Naive thymus-derived CD4-positive, alpha-beta T cell (primary cell): ENCODE measurements around the gene OMD. TPM values are rescaled to one million over a fixed set of nuclear protein-coding genes. Genes with fewer than 3 reads are reported as not detected.
A peak's percentile ranks its signal among the peaks of the same experiment; 100 is the strongest.

Experiments used
- ATAC-seq: fragments of 150-1000 bp; cut with Tn5 transposase; 2 replicates; pipeline ENCODE4 v1.10.0; 2021; ENCODE audit warnings: mild to moderate bottlenecking, moderate library complexity
- CTCF ChIA-PET: fragments of 350-600 bp; sonication (Branson Sonifier 250); formaldehyde crosslinking; loops from one replicate; lab custom pipeline; 2021; ENCODE audit warnings: antibody characterized with exemption; lab: Charles Lee
- POLR2A ChIA-PET: fragments of 350-600 bp; sonication (Branson Sonifier 250); formaldehyde crosslinking; loops from one replicate; lab custom pipeline; 2021; ENCODE audit warnings: antibody characterized with exemption, inconsistent platforms; lab: Charles Lee
- DNase-seq, 9 donors: peaks; one replicate each; pipeline versions ENCODE4 v3.0.0 to v3.0.0-alpha.2; 2020 to 2022; ENCODE audit warnings: mixed read lengths in 1 of 9
- H3K27ac ChIP-seq: one replicate; pipeline ENCODE4 v1.7.0; 2013; ENCODE audit warnings: mild to moderate bottlenecking, low read depth, low read length, moderate library complexity
- H3K27me3 ChIP-seq, 2 donors: one replicate each; pipeline ENCODE4 v1.7.0; 2013; ENCODE audit warnings: low read length in 2 of 2, mild to moderate bottlenecking in 2 of 2, moderate library complexity in 2 of 2; ENCODE audit not compliant: control insufficient read depth in 2 of 2, insufficient read depth in 2 of 2
- H3K36me3 ChIP-seq, 3 experiments: 1 replicate in 2 of 3; 2 replicates in 1 of 3; pipeline ENCODE4 v1.7.0; 2013; ENCODE audit warnings: low read length in 3 of 3, mild to moderate bottlenecking in 3 of 3, moderate library complexity in 1 of 3; ENCODE audit not compliant: insufficient read depth in 3 of 3, control insufficient read depth in 2 of 3
- H3K4me1 ChIP-seq, 2 donors: one replicate each; pipeline ENCODE4 v1.7.0; 2013; ENCODE audit warnings: low read length in 2 of 2, mild to moderate bottlenecking in 2 of 2, moderate library complexity in 1 of 2; ENCODE audit not compliant: control insufficient read depth in 2 of 2, insufficient read depth in 2 of 2
- H3K4me3 ChIP-seq: 2 replicates; pipeline ENCODE4 v1.7.0; 2013; ENCODE audit warnings: mild to moderate bottlenecking, low read length
- H3K9me3 ChIP-seq, 3 experiments: 1 replicate in 2 of 3; 2 replicates in 1 of 3; pipeline ENCODE4 v1.7.0; 2013; ENCODE audit warnings: low read length in 3 of 3; ENCODE audit not compliant: control insufficient read depth in 2 of 3
- H3K27ac Mint-ChIP-seq, 9 donors: one replicate each; pipeline ENCODE4 v1.8.0; 2020 to 2022; ENCODE audit warnings: mixed read lengths in 9 of 9, mild to moderate bottlenecking in 8 of 9, moderate library complexity in 5 of 9, inconsistent platforms in 2 of 9
- H3K27me3 Mint-ChIP-seq, 5 donors: one replicate each; pipeline ENCODE4 v1.8.0; 2021 to 2022; ENCODE audit warnings: mixed read lengths in 5 of 5, mild to moderate bottlenecking in 1 of 5
- H3K36me3 Mint-ChIP-seq, 5 donors: one replicate each; pipeline ENCODE4 v1.8.0; 2020 to 2022; ENCODE audit warnings: mixed read lengths in 5 of 5, mild to moderate bottlenecking in 3 of 5, inconsistent platforms in 1 of 5
- H3K4me1 Mint-ChIP-seq, 7 donors: one replicate each; pipeline ENCODE4 v1.8.0; 2020 to 2022; ENCODE audit warnings: mixed read lengths in 7 of 7, mild to moderate bottlenecking in 3 of 7, inconsistent platforms in 1 of 7
- H3K4me3 Mint-ChIP-seq, 10 donors: one replicate each; pipeline ENCODE4 v1.8.0; 2020 to 2022; ENCODE audit warnings: mild to moderate bottlenecking in 10 of 10, mixed read lengths in 10 of 10, moderate library complexity in 6 of 10, inconsistent platforms in 2 of 10
- H3K9me3 Mint-ChIP-seq, 11 donors: one replicate each; pipeline ENCODE4 v1.8.0; 2020 to 2022; ENCODE audit warnings: mixed read lengths in 11 of 11, mild to moderate bottlenecking in 4 of 11, inconsistent platforms in 1 of 11, moderate library complexity in 1 of 11
- intact Hi-C, 2 donors: fragments of 100-400 bp; cut with micrococcal nuclease; formaldehyde crosslinking; loops; one replicate each; pipeline ENCODE4 v1.15.1; 2023
- polyA plus RNA-seq, 2 donors: library from polyadenylated mRNA; unstranded; fragments of 300-500 nt; fragmentation: Illumina TruSeq; gene quantifications; one replicate each; pipeline ENCODE4 v1.2.3, GENCODE V29; 2021
- total RNA-seq, 6 experiments: library from RNA in 5 of 6; stranded (reverse) in 5 of 6; gene quantifications; 1 replicate in 5 of 6; 2 replicates in 1 of 6; pipeline ENCODE4 v1.2.3 and lab custom pipeline; 2021 to 2026

OMD gene
- total and polyA plus RNA-seq, 7 experiments from 2014 or later = not detected

- Mint-ChIP-seq H3K4me3 (no peak overlapping the region), H3K9me3 (no peaks in the 10 kb centered on the region), H3K27me3 (no peaks in the 10 kb centered on the region), H3K4me1 (no peaks in the 10 kb centered on the region), H3K27ac (no peak overlapping the region), H3K36me3 (no peaks in the 10 kb centered on the region)
- no peak overlapping the region for H3K27ac ChIP-seq
- no peak for DNase-seq
- ChIA-PET CTCF (no interaction called here), POLR2A (no interaction called here)
- H3K4me3 ChIP-seq = no peak overlapping the region
- H3K9me3 ChIP-seq = no peaks in the 10 kb centered on the region
- H3K27me3 ChIP-seq = no peaks in the 10 kb centered on the region
- H3K36me3 ChIP-seq = no peaks in the 10 kb centered on the region
- no peaks in the 10 kb centered on the region for H3K4me1 ChIP-seq
- ATAC-seq = no peak
- intact Hi-C loops = no loop called here
These were observed 30.9 kb upstream of the OMD start for GRCh38 chr9:92455217-92455616.

- ChIA-PET CTCF (interaction anchor here (2.0 kb wide), 1 partner anchor 307 kb away, joined by 4 read pairs; no protein-coding TSS in a partner anchor), POLR2A (no interaction called here)
- Mint-ChIP-seq H3K27ac (no peak overlapping the region), H3K27me3 (no peaks in the 10 kb centered on the region), H3K4me1 (peaks cover 0 to 2% (median 0%) of the 10 kb centered on the region in 7 donors), H3K36me3 (peaks cover 0 to 2% (median 0%) of the 10 kb centered on the region in 5 donors), H3K9me3 (peaks cover 0 to 2% (median 0%) of the 10 kb centered on the region in 11 donors), H3K4me3 (no peak overlapping the region)
- no peak for ATAC-seq
- Histone ChIP-seq H3K27ac (no peak overlapping the region), H3K4me3 (no peak overlapping the region), H3K27me3 (no peaks in the 10 kb centered on the region), H3K36me3 (no peaks in the 10 kb centered on the region), H3K9me3 (no peaks in the 10 kb centered on the region), H3K4me1 (no peaks in the 10 kb centered on the region)
- intact Hi-C loops = no loop called here
- no peak for DNase-seq
These were observed 22.3 kb upstream of the OMD start for GRCh38 chr9:92446536-92446935.

- Mint-ChIP-seq H3K9me3 (peaks cover 0 to 2% (median 0%) of the 10 kb centered on the region in 11 donors), H3K36me3 (no peaks in the 10 kb centered on the region), H3K27ac (no peak overlapping the region), H3K27me3 (no peaks in the 10 kb centered on the region), H3K4me1 (peaks cover 0 to 6% (median 0%) of the 10 kb centered on the region in 7 donors), H3K4me3 (no peak overlapping the region)
- Histone ChIP-seq H3K4me3 (no peak overlapping the region), H3K27me3 (no peaks in the 10 kb centered on the region), H3K27ac (no peak overlapping the region), H3K9me3 (no peaks in the 10 kb centered on the region), H3K4me1 (peaks cover 0 to 3% of the 10 kb centered on the region in 2 donors), H3K36me3 (no peaks in the 10 kb centered on the region)
- no peak for ATAC-seq
- intact Hi-C loops = no loop called here
- DNase-seq = no peak
- ChIA-PET CTCF (no interaction called here), POLR2A (no interaction called here)
These were observed 20.6 kb upstream of the OMD start for GRCh38 chr9:92444841-92445240.

- Histone ChIP-seq H3K9me3 (no peaks in the 10 kb centered on the region), H3K27me3 (no peaks in the 10 kb centered on the region), H3K27ac (no peak overlapping the region), H3K36me3 (no peaks in the 10 kb centered on the region), H3K4me1 (peaks cover 0 to 9% of the 10 kb centered on the region in 2 donors), H3K4me3 (peak overlapping the region; percentile 44)
- ChIA-PET CTCF (interaction anchor here (0.8 kb wide), 1 partner anchor 302 kb away, joined by 4 read pairs; no protein-coding TSS in a partner anchor), POLR2A (no interaction called here)
- no peaks in the 10 kb centered on the region for H3K9me3 Mint-ChIP-seq
- no peaks in the 10 kb centered on the region for H3K27me3 Mint-ChIP-seq
- H3K4me3 Mint-ChIP-seq = no peak overlapping the region
- DNase-seq = no peak
- H3K4me1 Mint-ChIP-seq = peaks cover 0 to 10% (median 0%) of the 10 kb centered on the region in 7 donors
- peak; percentile 29 for ATAC-seq
- H3K27ac Mint-ChIP-seq = no peak overlapping the region
- intact Hi-C loops = no loop called here
- H3K36me3 Mint-ChIP-seq = no peaks in the 10 kb centered on the region
These were observed 16.4 kb upstream of the OMD start for GRCh38 chr9:92440751-92441046.

- Mint-ChIP-seq H3K27me3 (no peaks in the 10 kb centered on the region), H3K27ac (no peak overlapping the region), H3K9me3 (no peaks in the 10 kb centered on the region), H3K4me1 (peaks cover 0 to 10% (median 0%) of the 10 kb centered on the region in 7 donors), H3K4me3 (no peak overlapping the region), H3K36me3 (no peaks in the 10 kb centered on the region)
- ATAC-seq (no peak), DNase-seq (no peak)
- H3K27me3 ChIP-seq = no peaks in the 10 kb centered on the region
- intact Hi-C loops = loop anchor here (1.0 to 5.0 kb wide), 3 partner anchors 115 to 303 kb away; partner anchors contain the start of genes CENPP (in 1 of the 2), IARS1 (in 1 of the 2) and NOL8 (in 1 of the 2)
- no peak overlapping the region for H3K27ac ChIP-seq
- POLR2A ChIA-PET = no interaction called here
- H3K4me3 ChIP-seq = peak overlapping the region; percentile 44
- peaks cover 0 to 9% of the 10 kb centered on the region in 2 donors for H3K4me1 ChIP-seq
- H3K36me3 ChIP-seq = no peaks in the 10 kb centered on the region
- CTCF ChIA-PET = interaction anchor here (0.8 kb wide), 1 partner anchor 302 kb away, joined by 4 read pairs; no protein-coding TSS in a partner anchor
- no peaks in the 10 kb centered on the region for H3K9me3 ChIP-seq
These were observed 15.9 kb upstream of the OMD start for GRCh38 chr9:92439921-92440750.

- H3K4me3 Mint-ChIP-seq = no peak overlapping the region
- intact Hi-C loops = loop anchor here (1.0 to 5.0 kb wide), 3 partner anchors 114 to 302 kb away; partner anchors contain the start of genes CENPP (in 1 of the 2), IARS1 (in 1 of the 2) and NOL8 (in 1 of the 2)
- no peaks in the 10 kb centered on the region for H3K36me3 Mint-ChIP-seq
- ATAC-seq (no peak), DNase-seq (peak in 2 of 9 donors; percentile 10 to 29)
- H3K9me3 ChIP-seq = no peaks in the 10 kb centered on the region
- CTCF ChIA-PET = interaction anchor here (0.6 to 1.1 kb wide), 5 partner anchors 33 to 303 kb away, joined by 3 to 5 read pairs (median 3); no protein-coding TSS in a partner anchor
- no peak overlapping the region for H3K4me3 ChIP-seq
- peaks cover 0 to 9% of the 10 kb centered on the region in 2 donors for H3K4me1 ChIP-seq
- peaks cover 0 to 10% (median 0%) of the 10 kb centered on the region in 7 donors for H3K4me1 Mint-ChIP-seq
- no peaks in the 10 kb centered on the region for H3K36me3 ChIP-seq
- no peaks in the 10 kb centered on the region for H3K9me3 Mint-ChIP-seq
- POLR2A ChIA-PET = no interaction called here
- H3K27ac ChIP-seq = no peak overlapping the region
- peak overlapping the region in 1 of 9 donors; percentile 57 for H3K27ac Mint-ChIP-seq
- no peaks in the 10 kb centered on the region for H3K27me3 Mint-ChIP-seq
- no peaks in the 10 kb centered on the region for H3K27me3 ChIP-seq
These were observed 14.7 kb upstream of the OMD start for GRCh38 chr9:92438900-92439526.
